A549 (cell line): ENCODE results near the gene LCN12. TPM values are rescaled to one million over a fixed set of nuclear protein-coding genes. Genes with fewer than 3 reads are reported as not detected.

Experiments
- ATAC-seq, 2 experiments: fragments of 200-7000 bp in 1 of 2; fragments of >200 bp in 1 of 2; cut with Nextera tagmentation in 1 of 2; cut with Tn5 transposase in 1 of 2; 3 replicates each; pipeline versions ENCODE4 v1.8.0 to v1.9.1; 2018 to 2020; ENCODE audit warnings: mild to moderate bottlenecking in 1 of 2, moderate library complexity in 1 of 2
- CTCF ChIA-PET: fragments of 300-600 bp; sonication (Branson Sonifier 250); formaldehyde crosslinking; extraction: SDS; loops from one replicate; lab custom pipeline; 2021; ENCODE audit warnings: antibody characterized with exemption, inconsistent platforms; lab: Yijun Ruan, JAX
- POLR2A ChIA-PET: fragments of 350-600 bp; formaldehyde crosslinking; extraction: SDS; loops from one replicate; lab custom pipeline; 2021; ENCODE audit warnings: antibody characterized with exemption, inconsistent platforms; lab: Yijun Ruan, JAX
- DNase-seq, 2 experiments: peaks; one replicate each; pipeline versions ENCODE4 v3.0.0 to v3.0.0-alpha.2; 2011 to 2016; ENCODE audit warnings: low read depth in 1 of 2, low spot score in 1 of 2
- FAIRE-seq: peaks from 2 replicates; lab custom pipeline; 2011; peaks lifted over from hg19 to GRCh38; lab: Jason Lieb, UNC
- H3K27ac ChIP-seq, 2 experiments: fragments of >200 bp; sonication (Bioruptor Twin); formaldehyde crosslinking; 3 replicates each; pipeline ENCODE4 v1.5.1; 2016 to 2017
- H3K4me1 ChIP-seq: fragments of >200 bp; sonication (Bioruptor Twin); formaldehyde crosslinking; 3 replicates; pipeline ENCODE4 v1.6.1; 2016
- H3K4me2 ChIP-seq: fragments of >200 bp; sonication (Bioruptor Twin); formaldehyde crosslinking; 3 replicates; pipeline ENCODE4 v1.6.1; 2016
- H3K4me3 ChIP-seq: fragments of >200 bp; sonication (Bioruptor Twin); formaldehyde crosslinking; 3 replicates; pipeline ENCODE4 v1.5.1; 2016
- H3K9me3 ChIP-seq: fragments of >200 bp; sonication (Bioruptor Twin); formaldehyde crosslinking; 3 replicates; pipeline ENCODE4 v1.6.1; 2016
- CBX2 ChIP-seq: fragments of 200-600 bp; sonication (generic); IDR thresholded peaks from 2 replicates; pipeline ENCODE4 v1.6.1; 2016; ENCODE audit warnings: low read depth, mild to moderate bottlenecking, borderline replicate concordance
- EHF ChIP-seq: fragments of 250-450 bp; sonication (Bioruptor Pico); IDR thresholded peaks from 2 replicates; pipeline ENCODE4 v1.5.0; 2020; ENCODE audit warnings: mild to moderate bottlenecking
- EHMT2 ChIP-seq: fragments of 200-600 bp; sonication (generic); IDR thresholded peaks from 2 replicates; pipeline ENCODE4 v1.6.1; 2016; ENCODE audit warnings: antibody characterized with exemption, low read depth, mild to moderate bottlenecking, moderate library complexity
- ESRRA ChIP-seq: fragments of 150-350 bp; IDR thresholded peaks from 2 replicates; pipeline ENCODE4 v1.6.1; 2014; ENCODE audit warnings: mild to moderate bottlenecking, low read length, borderline replicate concordance
- FOSB ChIP-seq: fragments of 250-450 bp; sonication (Bioruptor Pico); IDR thresholded peaks from 2 replicates; pipeline ENCODE4 v1.5.0; 2020; ENCODE audit warnings: mild to moderate bottlenecking, moderate library complexity
- FOSL2 ChIP-seq, 2 experiments: fragments of 450-650 bp in 1 of 2; fragments of >200 bp in 1 of 2; sonication (Bioruptor Twin) in 1 of 2; formaldehyde crosslinking; IDR thresholded peaks; 2 replicates each; pipeline versions ENCODE4 v1.5.0 to v1.6.1; 2016 to 2020; ENCODE audit warnings: mild to moderate bottlenecking in 1 of 2, moderate library complexity in 1 of 2
- FOXS1 ChIP-seq: fragments of 250-450 bp; sonication (Bioruptor Pico); IDR thresholded peaks from 2 replicates; pipeline ENCODE4 v1.5.0; 2020; ENCODE audit warnings: mild to moderate bottlenecking, moderate library complexity
- GATA3 ChIP-seq: IDR thresholded peaks from 2 replicates; pipeline ENCODE4 v1.6.1; 2012; ENCODE audit warnings: borderline replicate concordance
- JUN ChIP-seq, 2 experiments: fragments of >200 bp; sonication (Bioruptor Twin); formaldehyde crosslinking; IDR thresholded peaks; 2 replicates in 1 of 2; 3 replicates in 1 of 2; pipeline ENCODE4 v1.6.1; 2016 to 2017
- JUNB ChIP-seq: fragments of >200 bp; sonication (Bioruptor Twin); formaldehyde crosslinking; IDR thresholded peaks from 2 replicates; pipeline ENCODE4 v1.6.1; 2016
- KDM1A ChIP-seq: fragments of 200-600 bp; sonication (generic); IDR thresholded peaks from 2 replicates; pipeline ENCODE4 v1.6.1; 2016; ENCODE audit warnings: low read depth, mild to moderate bottlenecking
- MAFK ChIP-seq: fragments of 450-650 bp; IDR thresholded peaks from 2 replicates; pipeline ENCODE4 v1.6.1; 2014; ENCODE audit not compliant: partially characterized antibody
- MAZ ChIP-seq: fragments of 150-350 bp; IDR thresholded peaks from 2 replicates; pipeline ENCODE4 v1.6.1; 2014; ENCODE audit warnings: antibody characterized with exemption, low read depth, low read length, borderline replicate concordance
- MYC ChIP-seq: IDR thresholded peaks from 2 replicates; pipeline ENCODE4 v1.6.1; 2012; ENCODE audit warnings: mild to moderate bottlenecking, inconsistent platforms, low read length, improper control_type of control experiment, borderline replicate concordance
- NR3C1 ChIP-seq: fragments of >200 bp; sonication (Bioruptor Twin); formaldehyde crosslinking; IDR thresholded peaks from 3 replicates; pipeline ENCODE4 v1.6.1; 2017
- RARB ChIP-seq: fragments of 250-450 bp; sonication (Bioruptor Pico); IDR thresholded peaks from 2 replicates; pipeline ENCODE4 v1.8.0; 2021; ENCODE audit warnings: mild to moderate bottlenecking, moderate library complexity
- RFX5 ChIP-seq: fragments of 450-650 bp; IDR thresholded peaks from 2 replicates; pipeline ENCODE4 v1.7.1; 2014; ENCODE audit warnings: antibody characterized with exemption, mild to moderate bottlenecking, moderate library complexity
- SREBF2 ChIP-seq: fragments of 450-650 bp; IDR thresholded peaks from 2 replicates; pipeline ENCODE4 v1.6.1; 2014; ENCODE audit warnings: mild to moderate bottlenecking, moderate library complexity
- TP53 ChIP-seq: fragments of 250-450 bp; sonication (Bioruptor Pico); IDR thresholded peaks from 2 replicates; pipeline ENCODE4 v1.5.0; 2021; ENCODE audit warnings: mild to moderate bottlenecking, moderate library complexity
- ZFP36 ChIP-seq: fragments of 450-650 bp; IDR thresholded peaks from 2 replicates; pipeline ENCODE4 v1.6.1; 2014; ENCODE audit warnings: borderline replicate concordance; ENCODE audit not compliant: partially characterized antibody
- ZNF302 ChIP-seq: fragments of 250-450 bp; sonication (Bioruptor Pico); IDR thresholded peaks from 2 replicates; pipeline ENCODE4 v1.9.0; 2021; ENCODE audit warnings: inconsistent platforms, mild to moderate bottlenecking, moderate library complexity
- WGBS: methylation state at CpG from one replicate; pipeline ENCODE4 v1.1.6; 2017; ENCODE audit errors: missing lambda C conversion rate; 5-methylcytosine and 5-hydroxymethylcytosine counted together
- polyA plus RNA-seq, 4 experiments: library from polyadenylated mRNA; depleted of rRNA in 3 of 4; stranded (reverse); fragments of >200 nt; fragmentation: RNase III in 1 of 4; extraction: RNeasy Plus Mini Kit Qiagen cat#74134 plus additional on column Dnase treatment in 1 of 4; gene quantifications; 2 replicates in 3 of 4; 3 replicates in 1 of 4; pipeline ENCODE4 v1.2.3, GENCODE V29; 2011 to 2017
- TF ChIP-seq, protein P1 (sequence below): IDR thresholded peaks from 2 replicates; pipeline ENCODE4 v1.6.1; 2012
- TF ChIP-seq, protein P2 (sequence below): fragments of >200 bp; sonication (Bioruptor Twin); formaldehyde crosslinking; IDR thresholded peaks from 2 replicates; pipeline ENCODE4 v1.6.1; 2016

LCN12 gene
- polyA plus RNA-seq, 2 of the 4 experiments (the other 2 are of a cell fraction): 0.74 to 3.0 TPM

DNA sequence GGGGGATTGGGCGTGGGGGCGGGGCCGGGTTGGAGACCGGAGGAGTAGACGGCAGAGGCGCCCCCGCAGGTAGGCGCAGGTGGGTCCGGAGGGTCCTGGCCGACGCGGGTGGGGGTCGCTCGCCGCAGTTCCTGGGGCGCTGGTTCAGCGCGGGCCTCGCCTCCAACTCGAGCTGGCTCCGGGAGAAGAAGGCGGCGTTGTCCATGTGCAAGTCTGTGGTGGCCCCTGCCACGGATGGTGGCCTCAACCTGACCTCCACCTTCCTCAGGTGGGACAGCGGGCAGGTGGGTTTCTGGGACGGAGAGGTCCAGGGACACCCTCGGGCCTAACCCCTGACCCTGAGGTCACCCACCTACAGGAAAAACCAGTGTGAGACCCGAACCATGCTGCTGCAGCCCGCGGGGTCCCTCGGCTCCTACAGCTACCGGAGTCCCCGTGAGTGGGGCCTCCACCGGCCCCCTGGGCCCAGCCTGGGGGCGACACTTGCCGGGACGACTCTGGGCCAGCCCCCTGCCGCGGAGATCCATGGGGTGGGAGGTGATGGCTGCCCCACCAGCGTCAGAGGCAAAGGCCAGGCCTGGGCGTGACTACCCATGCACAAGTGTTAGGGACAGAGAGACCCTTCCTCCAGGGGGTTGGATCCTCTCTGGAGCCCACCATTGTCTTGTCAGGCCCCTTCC lies 26.9 kb downstream of the LCN12 start:
- 45% methylated on average over 27 of the region's 41 CpGs for WGBS
- FAIRE-seq (no peak), DNase-seq (no peak)
- peaks cover 14% of the 10 kb centered on the region for H3K4me1 ChIP-seq
- CTCF ChIA-PET: interaction anchor here (0.9 to 1.9 kb wide), 5 partner anchors 10 to 70 kb away, joined by 3 to 6 read pairs (median 3); partner anchors contain the start of gene PAXX
- TF ChIP-seq MYC (no peak), EHMT2 (no peak), RARB (CRISPR knock-in tag) (no peak), NR3C1 (no peak), EHF (CRISPR knock-in tag) (no peak), ESRRA (no peak), GATA3 (no peak), KDM1A (no peak), ZNF302 (CRISPR knock-in tag) (no peak), CBX2 (no peak), FOSB (CRISPR knock-in tag) (no peak), TP53 (no peak), JUNB (no peak), MAFK (no peak), JUN (IDR thresholded peaks at IDR 0.05) (no peak)
- TF ChIP-seq, protein P1, sequence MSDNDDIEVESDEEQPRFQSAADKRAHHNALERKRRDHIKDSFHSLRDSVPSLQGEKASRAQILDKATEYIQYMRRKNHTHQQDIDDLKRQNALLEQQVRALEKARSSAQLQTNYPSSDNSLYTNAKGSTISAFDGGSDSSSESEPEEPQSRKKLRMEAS: no peak
- TF ChIP-seq, protein P2, sequence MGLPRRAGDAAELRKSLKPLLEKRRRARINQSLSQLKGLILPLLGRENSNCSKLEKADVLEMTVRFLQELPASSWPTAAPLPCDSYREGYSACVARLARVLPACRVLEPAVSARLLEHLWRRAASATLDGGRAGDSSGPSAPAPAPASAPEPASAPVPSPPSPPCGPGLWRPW: no peak
- TF ChIP-seq, all 56 proteins: peak for 0
- Histone ChIP-seq H3K9me3 (no peaks in the 10 kb centered on the region), H3K4me3 (no peak overlapping the region; the same call in 2 of the 3 replicates), H3K4me2 (peak overlapping the region; percentile 81), H3K27ac (peak overlapping the region in 1 of 2 experiments; percentile 49; a peak in 2 of 6 replicates)
- POLR2A ChIA-PET: interaction anchor here (1.3 to 1.5 kb wide), 2 partner anchors 13 to 93 kb away, joined by 3 to 20 read pairs; partner anchors contain the start of genes PAXX and TRAF2
- ATAC-seq: peak in 1 of 2 experiments; percentile 12; a peak in 3 of 6 replicates

DNA sequence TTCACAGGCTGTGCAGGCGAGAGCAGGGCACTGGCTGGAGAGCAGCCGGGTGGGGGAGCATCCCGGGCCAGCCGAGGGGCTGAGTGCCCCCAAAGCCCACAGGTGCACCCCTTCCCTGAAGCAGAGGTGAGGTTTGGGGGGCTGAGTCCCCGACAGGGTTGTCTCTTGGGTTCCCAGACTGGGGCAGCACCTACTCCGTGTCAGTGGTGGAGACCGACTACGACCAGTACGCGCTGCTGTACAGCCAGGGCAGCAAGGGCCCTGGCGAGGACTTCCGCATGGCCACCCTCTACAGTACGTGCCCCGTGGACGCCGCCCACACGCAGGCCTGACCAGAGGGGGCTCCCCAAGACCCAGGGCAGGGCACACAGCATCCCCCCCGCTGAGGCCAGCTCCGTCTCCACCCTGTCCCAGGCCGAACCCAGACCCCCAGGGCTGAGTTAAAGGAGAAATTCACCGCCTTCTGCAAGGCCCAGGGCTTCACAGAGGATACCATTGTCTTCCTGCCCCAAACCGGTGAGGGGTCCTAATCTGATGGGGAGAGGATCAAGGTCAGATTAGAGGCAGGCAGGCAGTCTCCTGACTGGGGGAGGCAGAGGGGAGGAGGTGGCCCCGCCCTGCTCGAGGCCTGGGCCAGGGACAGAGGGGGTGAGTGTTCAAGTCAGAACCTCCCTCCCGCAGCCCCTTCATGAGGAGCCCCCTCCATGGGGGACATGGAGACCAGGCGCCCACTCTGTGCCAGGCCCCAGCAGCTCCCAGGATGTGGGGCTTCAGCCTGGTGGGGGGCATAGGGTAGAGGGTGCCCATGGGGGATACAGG lies 27.9 kb downstream of the LCN12 start:
- Histone ChIP-seq H3K27ac (no peak overlapping the region), H3K4me1 (peaks cover 10% of the 10 kb centered on the region), H3K4me3 (no peak overlapping the region), H3K9me3 (no peaks in the 10 kb centered on the region), H3K4me2 (no peak overlapping the region)
- CTCF ChIA-PET: interaction anchor here (0.8 to 1.7 kb wide), 4 partner anchors 9 to 49 kb away, joined by 3 to 6 read pairs (median 4); partner anchors contain the start of gene ABCA2
- ATAC-seq: no peak
- WGBS: 90% methylated on average over 13 of the region's 26 CpGs
- no peak for FAIRE-seq
- POLR2A ChIA-PET: interaction anchor here (2.1 kb wide), 1 partner anchor 12 kb away, joined by 7 read pairs; the partner anchor contains the start of gene PAXX
- TF ChIP-seq ZFP36: no peak
- TF ChIP-seq JUNB: no peak
- no peak for TF ChIP-seq SREBF2
- no peak for TF ChIP-seq EHF (CRISPR knock-in tag)
- no peak for TF ChIP-seq ESRRA
- TF ChIP-seq JUN (IDR thresholded peaks at IDR 0.05): no peak
- no peak for TF ChIP-seq FOSL2 (IDR thresholded peaks at IDR 0.05)
- no peak for TF ChIP-seq FOSL2 (CRISPR knock-in tag; IDR thresholded peaks at IDR 0.05)
- no peak for TF ChIP-seq FOXS1
- no peak for TF ChIP-seq MAFK
- TF ChIP-seq MAZ: no peak
- no peak for TF ChIP-seq RFX5
- DNase-seq: no peak
